Heart left ventricle (tissue), 13 donors: ENCODE measurements around the gene SOX21.

Source experiments
- POLR2A ChIP-seq, 2 donors: fragments of 450-650 bp; IDR thresholded peaks; one replicate each; pipeline ENCODE4 v1.6.1; 2017; ENCODE audit warnings: antibody characterized with exemption in 2 of 2, mild to moderate bottlenecking in 2 of 2, moderate library complexity in 2 of 2
- TF ChIP-seq, protein P1 (sequence below), 12 donors: fragments of 200-600 bp; sonication (generic) in 4 of 12; IDR thresholded peaks; one replicate each; pipeline versions ENCODE4 v1.5.0 to v1.8.0; 2018 to 2022; ENCODE audit warnings: antibody characterized with exemption in 12 of 12, mild to moderate bottlenecking in 5 of 12
- donor health status: ischemic (EF 13 %, LVEDD 7.1; RV severe dilation, severe dysfunction).
- donor health status: DM: no; HTN: yes; CAD: no.
- donor health status: DM: no; HTN: no; CAD: no.
- donor health status: ischemic (EF 25% LVEDD 6.9; RV normal size, moderate dysfunction).
- donor health status: ischemic (EF 25% LVEDD 5.7; RV mildly dilated, moderate dysfunction).
- donor health status: ischemic (EF 35%, LVEDD 5.7; RV mildly dilated, moderate dysfunction).
- donor health status: nonischemic (EF 11% LVEDD 7.7; RV severe dilation, severe dysfunction).
- donor health status: DM: yes; HTN: yes; CAD: no.
- donor health status: PGD.
- donor health status: ischemic (EF 29% LVEDD 5.4; RV normal size, mild dysfunction).
- donor health status: nonischemic (EF 23%, LVEDD 6.1; RV moderate dilation, normal function).

DNA sequence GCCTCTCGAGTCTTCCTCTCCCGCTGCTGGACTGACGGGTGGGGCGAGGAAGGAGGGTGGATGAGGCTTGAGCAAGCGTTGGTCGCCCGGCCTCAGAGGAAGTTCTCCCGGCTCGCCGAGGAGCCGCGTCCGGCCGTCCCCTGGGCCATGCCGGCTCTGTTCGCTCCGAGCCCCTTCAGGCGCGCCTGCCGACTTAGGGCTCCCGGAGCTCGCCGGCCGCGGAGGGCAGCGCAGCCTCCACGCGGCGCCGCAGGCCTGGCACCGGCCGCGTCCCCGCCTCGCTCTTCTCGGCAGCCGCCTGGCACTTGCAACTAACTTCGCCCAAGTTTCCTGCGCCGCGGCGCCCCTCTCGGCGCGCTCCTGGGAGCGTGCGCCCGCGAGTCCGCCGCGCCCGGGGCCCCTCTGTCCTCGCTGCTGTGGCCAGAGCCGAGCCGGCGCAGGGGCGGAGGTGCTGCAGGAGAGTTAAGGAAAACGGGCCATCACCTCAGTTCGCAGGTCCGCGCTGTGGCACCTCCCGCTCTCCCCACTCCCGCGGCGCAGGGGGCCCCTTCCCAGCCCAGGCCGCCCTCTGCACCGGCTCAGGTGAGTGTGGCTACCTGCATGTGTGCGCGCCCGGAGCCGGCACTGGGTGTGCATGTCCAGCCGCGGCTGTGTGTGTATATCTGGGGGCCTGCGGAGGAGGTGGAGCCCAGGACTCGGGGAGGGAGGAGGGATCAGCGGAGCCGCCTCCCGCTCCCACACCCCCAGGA is 641 bp upstream of the SOX21 start:
- TF ChIP-seq, protein P1, sequence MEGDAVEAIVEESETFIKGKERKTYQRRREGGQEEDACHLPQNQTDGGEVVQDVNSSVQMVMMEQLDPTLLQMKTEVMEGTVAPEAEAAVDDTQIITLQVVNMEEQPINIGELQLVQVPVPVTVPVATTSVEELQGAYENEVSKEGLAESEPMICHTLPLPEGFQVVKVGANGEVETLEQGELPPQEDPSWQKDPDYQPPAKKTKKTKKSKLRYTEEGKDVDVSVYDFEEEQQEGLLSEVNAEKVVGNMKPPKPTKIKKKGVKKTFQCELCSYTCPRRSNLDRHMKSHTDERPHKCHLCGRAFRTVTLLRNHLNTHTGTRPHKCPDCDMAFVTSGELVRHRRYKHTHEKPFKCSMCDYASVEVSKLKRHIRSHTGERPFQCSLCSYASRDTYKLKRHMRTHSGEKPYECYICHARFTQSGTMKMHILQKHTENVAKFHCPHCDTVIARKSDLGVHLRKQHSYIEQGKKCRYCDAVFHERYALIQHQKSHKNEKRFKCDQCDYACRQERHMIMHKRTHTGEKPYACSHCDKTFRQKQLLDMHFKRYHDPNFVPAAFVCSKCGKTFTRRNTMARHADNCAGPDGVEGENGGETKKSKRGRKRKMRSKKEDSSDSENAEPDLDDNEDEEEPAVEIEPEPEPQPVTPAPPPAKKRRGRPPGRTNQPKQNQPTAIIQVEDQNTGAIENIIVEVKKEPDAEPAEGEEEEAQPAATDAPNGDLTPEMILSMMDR (IDR thresholded peaks at IDR 0.05): no peak
- TF ChIP-seq POLR2A (IDR thresholded peaks at IDR 0.05): no peak
